ENCODE results near the gene EDNRB.

DNA sequence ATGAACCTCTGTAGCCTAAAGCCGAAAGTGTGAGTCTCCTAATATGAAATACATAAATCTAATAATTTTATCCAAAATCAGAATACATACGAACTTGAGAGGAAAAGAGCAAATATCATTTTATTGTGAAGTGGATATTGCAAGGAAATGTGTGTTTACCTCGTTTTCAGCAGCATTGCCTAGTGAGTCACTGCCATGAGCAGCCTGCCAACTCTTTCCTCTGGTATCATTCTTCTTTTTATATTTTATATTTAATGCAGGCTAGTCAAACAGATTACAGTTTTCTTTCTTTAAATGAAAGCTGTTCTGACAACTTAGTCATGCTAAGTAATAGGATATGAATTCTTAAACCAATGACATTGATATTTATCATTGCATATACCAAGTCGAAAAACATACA is 44.2 kb downstream of the EDNRB start:
- no peak for TF ChIP-seq CTCF (IDR thresholded peaks at IDR 0.05)
- no peak for TF ChIP-seq ZFX (IDR thresholded peaks at IDR 0.05; ENCODE audit: borderline replicate concordance)

All from 22Rv1 (cell line).